ENCODE results near the gene CTNNA1.
"Not testable (repeated sequence)": the region's sequence is repeated elsewhere in the genome, so short reads cannot be mapped to it uniquely, and the experiment has no call there.

The CTNNA1 gene

GRCh38 chr5:138752951-138753793 lies at the start of gene CTNNA1:
Gene CTNNA1 (plus strand): TSS chr5:138753425. CDS start chr5:138781925, 28,500 bp downstream.
- DNase-seq: peak; percentile 60

- not testable (repeated sequence) for DNase-seq
Measured at GRCh38 chr5:138703777-138704176, 49.4 kb upstream of the CTNNA1 start.

DNA sequence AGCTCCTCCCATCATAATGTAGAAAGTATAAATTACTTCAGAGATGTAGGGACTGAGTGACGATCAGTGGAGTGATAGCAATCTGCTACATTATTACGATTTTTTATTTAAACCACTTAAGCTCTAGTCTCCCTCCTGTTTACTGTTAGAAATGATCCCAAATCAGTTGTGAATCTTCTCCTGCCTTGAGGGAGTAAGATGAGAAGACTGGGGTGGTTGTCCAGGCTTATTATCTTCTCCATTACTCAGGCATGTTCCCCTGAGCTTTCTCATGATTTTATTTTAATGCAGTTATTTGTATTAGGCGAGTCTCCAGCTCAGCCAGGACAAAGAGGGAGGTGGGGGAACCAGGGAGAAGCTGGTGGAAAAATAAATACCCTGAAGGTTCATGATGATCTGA lies 48.2 kb upstream of the CTNNA1 start:
- no peak for DNase-seq

DNA sequence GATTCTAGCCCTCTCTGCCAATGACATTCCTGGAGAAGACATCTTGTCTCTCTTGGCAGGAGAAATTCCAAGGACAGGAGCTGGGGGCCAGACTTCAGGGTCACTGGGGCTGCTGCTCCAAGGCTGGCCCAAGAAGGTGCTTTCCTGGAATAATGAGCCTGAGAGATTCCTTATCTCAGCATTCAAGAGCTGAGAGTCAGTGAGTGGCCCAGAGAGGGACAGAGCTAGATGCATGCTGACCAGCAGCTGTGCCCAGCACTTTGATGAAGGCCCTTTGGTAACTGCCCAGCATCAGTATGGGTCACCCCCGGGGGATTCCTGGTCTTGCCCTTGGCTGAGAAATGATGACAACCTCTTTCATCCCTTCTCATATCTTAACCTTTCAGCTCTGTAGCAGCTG lies 47.7 kb upstream of the CTNNA1 start:
- DNase-seq: no peak

- DNase-seq: no peak
Measured at GRCh38 chr5:138706655-138707480, 46.4 kb upstream of the CTNNA1 start.

GRCh38 chr5:138708791-138709190 lies 44.4 kb upstream of the CTNNA1 start:
- no peak for DNase-seq

DNA sequence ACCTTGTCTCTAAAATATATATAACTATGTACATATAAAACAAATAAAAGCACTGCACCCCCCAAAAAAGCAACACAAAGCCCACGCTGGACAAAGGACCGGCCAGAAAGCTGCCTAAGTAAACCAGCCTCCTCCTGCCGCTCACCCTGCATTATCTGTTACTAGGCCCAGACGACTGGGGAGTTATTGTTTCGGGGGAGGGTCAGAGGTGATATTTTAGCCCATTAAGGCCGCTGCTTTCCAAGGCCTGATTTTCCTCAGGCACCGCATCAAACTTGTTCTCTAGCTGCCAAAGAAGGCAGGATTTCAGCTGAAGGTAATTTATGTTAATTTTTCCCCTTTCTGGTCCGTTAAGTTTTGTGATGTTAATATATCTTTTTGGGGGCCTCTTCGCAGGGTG lies 44.0 kb upstream of the CTNNA1 start:
- DNase-seq: no peak

DNA sequence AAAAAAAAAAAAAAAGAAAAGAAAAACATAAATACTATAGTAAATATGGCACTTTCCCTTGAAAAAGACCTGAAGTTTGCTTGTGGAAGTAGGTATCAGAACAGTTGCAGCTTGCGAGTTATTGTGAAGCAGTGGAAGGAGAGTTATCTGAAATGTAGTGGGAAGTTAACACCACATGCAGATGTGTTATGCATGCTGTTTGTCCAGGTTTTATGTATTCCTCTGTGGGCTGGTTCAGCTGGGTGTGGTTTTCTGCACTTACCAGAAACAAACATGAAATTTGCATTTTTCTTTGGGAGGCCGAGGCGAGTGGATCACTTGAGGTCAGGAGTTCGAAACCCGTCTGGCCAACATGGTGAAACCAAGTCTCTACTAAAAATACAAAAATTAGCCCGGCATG lies 42.1 kb upstream of the CTNNA1 start:
- DNase-seq: no peak

DNA sequence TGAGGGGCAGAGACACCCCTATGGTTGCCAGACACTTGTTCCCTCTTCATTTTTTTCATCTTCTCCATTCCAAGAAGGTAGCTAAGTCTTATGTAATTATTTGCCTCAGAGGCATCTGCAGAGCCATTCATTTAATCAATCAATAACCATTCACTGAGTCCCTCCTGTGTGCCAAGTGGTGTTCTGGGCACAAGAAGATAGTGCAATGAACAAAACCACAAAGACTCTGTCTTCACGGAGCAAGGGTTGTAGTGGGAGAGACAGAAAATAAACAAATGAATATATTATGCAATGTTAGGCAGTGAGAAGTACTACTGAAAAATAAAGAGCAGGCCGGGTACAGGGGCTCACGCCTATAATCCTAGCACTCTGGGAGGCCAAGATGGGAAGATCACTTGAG lies 41.4 kb upstream of the CTNNA1 start:
- no peak for DNase-seq

DNA sequence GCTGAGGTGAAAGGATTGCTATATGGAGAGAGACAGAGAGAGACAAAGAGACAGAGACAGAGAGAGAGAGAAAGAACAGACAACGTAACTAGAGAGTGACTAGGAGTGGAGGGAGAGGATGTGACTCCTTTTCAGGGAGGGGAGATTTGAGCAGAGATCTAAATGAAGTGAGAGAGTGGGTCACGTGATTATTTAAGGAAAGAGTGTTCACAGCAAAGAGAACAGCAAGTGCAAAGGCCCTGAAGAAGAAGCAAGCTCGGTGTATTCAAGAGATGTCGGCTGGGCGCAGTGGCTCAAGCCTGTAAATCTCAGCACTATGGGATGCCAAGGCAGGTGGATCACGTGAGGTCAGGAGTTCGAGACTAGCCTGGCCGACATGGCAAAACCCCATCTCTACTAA lies 40.9 kb upstream of the CTNNA1 start:
- DNase-seq: no peak

GRCh38 chr5:138712791-138713190 lies 40.4 kb upstream of the CTNNA1 start:
- no peak for DNase-seq

DNA sequence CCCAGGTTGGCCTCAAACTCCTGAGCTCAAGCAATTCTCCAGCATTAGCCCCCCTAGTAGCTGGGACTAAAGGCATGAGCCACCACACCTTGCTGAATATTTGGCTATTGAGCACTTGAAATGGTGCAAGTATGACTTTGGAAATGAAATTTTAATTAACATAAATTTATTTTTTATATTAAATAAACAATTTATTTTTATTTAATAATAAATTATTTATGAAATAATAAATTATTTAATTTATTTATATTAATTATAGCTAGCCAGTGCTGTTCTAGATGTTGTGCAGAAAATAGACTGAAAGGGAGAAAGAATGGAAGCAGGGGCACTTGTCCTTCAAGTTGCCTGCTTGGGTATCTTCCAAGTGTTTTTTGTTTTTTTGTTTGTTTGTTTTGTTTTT lies 40.0 kb upstream of the CTNNA1 start:
- DNase-seq: no peak

GRCh38 chr5:138714694-138715093 lies 38.5 kb upstream of the CTNNA1 start:
- DNase-seq: no peak

GRCh38 chr5:138715931-138716432 lies 37.2 kb upstream of the CTNNA1 start:
- DNase-seq: not testable (repeated sequence)

DNA sequence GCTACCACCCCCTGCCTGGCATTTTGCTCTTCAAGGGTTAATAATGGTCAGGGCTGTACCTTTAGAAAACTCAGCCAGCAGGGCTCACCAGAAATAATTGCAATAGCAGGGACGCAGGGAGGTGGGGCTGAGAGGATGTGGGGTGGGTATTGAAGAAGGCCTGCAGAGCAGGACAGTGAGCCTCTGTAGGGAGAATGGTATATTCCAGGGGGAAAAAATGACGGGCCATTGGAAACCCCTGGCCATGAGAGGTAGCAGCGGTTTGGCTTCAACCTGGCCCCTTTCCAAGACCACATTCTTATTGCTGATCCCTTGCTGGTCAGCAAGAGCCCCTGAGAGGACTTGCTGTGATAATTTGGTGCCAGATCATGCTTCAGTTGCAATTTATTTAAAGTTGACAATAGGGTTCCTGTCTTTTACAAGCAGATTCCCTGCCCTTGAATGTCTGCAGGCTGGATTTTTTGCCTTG lies 36.7 kb upstream of the CTNNA1 start:
- no peak for DNase-seq

- DNase-seq: no peak
Measured at GRCh38 chr5:138717399-138717798, 35.8 kb upstream of the CTNNA1 start.

DNA sequence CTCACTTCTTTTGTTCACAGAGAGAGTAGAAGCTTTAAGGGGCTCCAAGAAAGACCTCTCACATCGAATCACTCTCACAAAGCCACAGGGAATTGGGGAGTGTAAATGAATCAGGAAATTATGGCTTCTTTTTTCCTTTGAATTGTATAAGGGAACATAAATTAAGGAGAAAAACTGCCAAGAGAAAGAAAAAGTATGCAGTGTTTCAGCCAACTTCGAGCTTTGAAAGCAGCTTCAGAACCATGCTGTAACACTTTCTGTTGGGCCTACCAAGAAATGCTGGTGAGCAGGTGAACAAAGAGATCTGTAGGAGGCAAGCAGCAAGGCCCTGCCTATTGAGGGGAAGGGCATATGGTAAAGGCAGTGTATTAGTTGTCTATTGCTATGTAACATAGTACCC lies 33.4 kb upstream of the CTNNA1 start:
- no peak for DNase-seq

DNA sequence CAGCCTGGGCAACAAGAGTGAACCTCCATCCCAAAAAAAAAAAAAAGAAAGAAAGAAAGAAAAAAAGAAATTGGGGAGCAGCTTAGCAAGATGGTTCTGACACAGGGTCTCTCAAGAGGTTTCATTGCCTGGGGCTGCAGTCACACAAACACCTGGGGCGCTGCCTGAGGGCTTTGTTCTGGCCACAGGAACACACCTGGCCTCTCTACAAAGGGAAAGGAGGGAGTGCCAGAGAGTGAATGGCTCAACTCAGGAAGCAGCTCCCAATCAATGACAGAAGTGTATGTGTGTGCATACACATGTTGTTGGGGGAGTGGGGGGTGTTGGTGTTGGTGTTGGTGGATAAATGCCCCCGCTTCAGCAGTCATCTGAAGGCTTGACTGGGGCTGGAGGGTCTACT lies 32.4 kb upstream of the CTNNA1 start:
- no peak for DNase-seq

DNA sequence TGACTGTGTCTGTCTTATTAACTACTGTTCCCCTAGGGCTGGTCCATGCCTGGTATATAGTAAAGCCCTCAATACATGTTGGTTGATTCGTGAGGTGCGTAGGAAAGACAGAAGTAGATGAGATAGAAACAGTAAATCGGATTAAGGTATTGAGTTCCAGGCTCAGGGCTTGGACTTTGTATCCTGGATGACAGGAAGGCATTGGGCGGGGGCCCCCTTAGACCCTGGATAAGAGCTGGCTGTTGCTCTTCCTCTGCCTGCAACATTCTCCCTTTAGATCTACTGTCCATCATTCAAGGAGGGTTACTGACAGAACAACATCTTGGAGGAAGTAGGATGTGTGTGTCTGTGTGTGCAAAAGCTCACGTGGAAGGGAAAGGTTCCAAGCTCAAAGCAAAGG lies 31.2 kb upstream of the CTNNA1 start:
- DNase-seq: no peak

GRCh38 chr5:138722544-138723177 lies 30.6 kb upstream of the CTNNA1 start:
- no peak for DNase-seq

DNA sequence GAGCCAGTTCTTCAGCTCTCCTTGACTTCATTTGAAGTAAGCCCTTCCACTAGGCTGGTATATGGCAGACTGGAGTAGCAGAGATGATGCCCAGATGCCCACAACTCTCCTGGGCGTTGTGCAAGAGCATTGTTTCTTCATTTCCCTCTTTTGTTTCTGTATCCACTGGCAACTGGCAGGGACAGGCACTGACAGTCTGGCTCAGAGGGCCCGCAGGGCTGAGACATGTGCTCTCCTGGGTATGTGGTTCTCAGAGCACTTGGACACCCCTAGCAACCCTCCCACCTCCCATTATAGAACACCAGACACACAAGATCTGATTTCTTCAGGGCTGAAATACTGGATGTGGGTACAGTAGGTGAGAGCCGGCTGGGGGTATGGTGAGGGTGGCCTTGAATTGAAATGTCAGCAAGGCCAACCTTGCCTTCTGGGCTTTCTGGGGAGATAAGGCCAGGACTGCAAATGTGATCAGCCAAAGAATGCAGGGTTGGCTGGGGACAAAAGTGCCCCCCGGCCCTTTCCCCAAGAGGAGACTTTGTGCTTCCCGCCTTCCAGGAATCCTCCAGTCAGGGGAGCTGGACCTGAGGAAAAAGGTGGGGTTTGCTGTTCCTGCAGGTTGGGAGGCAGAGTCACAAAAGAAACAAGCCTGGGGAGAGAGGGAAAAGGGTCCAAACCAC lies 28.6 kb upstream of the CTNNA1 start:
- no peak for DNase-seq

GRCh38 chr5:138725153-138725817 lies 27.9 kb upstream of the CTNNA1 start:
- DNase-seq: no peak

Data from activated naive CD4-positive, alpha-beta T cell treated with Interleukin-2 at 50 U/mL for 16 hours (primary cell).